ENCODE measurements around the gene HOOK2.

DNA sequence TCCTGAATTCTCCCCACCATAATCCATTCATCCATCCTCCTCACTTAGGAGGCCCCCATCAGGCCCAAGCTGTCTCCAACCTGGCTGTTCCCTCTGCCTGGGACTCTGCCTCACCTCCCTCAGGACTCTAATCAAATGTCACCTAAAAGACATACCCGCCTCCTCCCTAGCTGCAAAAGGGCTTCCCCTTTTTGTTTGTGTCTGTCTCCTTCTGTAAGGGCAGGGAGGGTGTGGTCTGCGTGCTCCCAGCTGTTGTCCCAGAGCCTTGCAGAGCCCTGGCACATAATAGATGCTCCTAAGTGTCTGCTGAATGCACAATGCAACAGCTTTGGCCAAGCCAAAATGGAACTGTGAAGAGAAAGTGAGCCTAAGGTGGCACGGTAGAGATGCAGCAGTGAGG, 45.3 kb downstream of the HOOK2 start:
- TF ChIP-seq POLR2AphosphoS5 (IDR thresholded peaks at IDR 0.05; ENCODE audit: borderline replicate concordance, low read depth, low read length) (no peak), FOXP2 (optimal IDR thresholded peaks at IDR 0.05; ENCODE audit: control extremely low read depth, extremely low read length, insufficient read depth) (no peak)
